ENCODE measurements around the gene ACY1. TPM values are rescaled to one million over a fixed set of nuclear protein-coding genes. Genes with fewer than 3 reads are reported as not detected.

Gene ACY1
- total RNA-seq, 2 donors from 2014 or later, result 31.1 to 40.2 TPM

GRCh38 chr3:51975852-51976549, 7.3 kb upstream of the ACY1 start:
- ATAC-seq, result no peak
- H3K4me1 ChIP-seq, result peaks cover 43% of the 10 kb centered on the region

GRCh38 chr3:51977446-51978142, 5.7 kb upstream of the ACY1 start:
- H3K9me3 ChIP-seq, result no peaks in the 10 kb centered on the region
- ATAC-seq, result no peak
- TF ChIP-seq POLR2A (IDR thresholded peaks at IDR 0.05) (no peak), CTCF (IDR thresholded peaks at IDR 0.05) (no peak)
- no peak for DNase-seq
- 80 to 87% methylated on average over 6 to 9 of the region's 9 CpGs for WGBS, 2 donors
- intact Hi-C loops (cut with DNase I), result no loop called here
- no peaks in the 10 kb centered on the region for H3K27me3 ChIP-seq
- peaks cover 39% of the 10 kb centered on the region for H3K4me1 ChIP-seq
- H3K27ac ChIP-seq, result peak overlapping the region in 1 of 4 donors; percentile 1
- H3K36me3 ChIP-seq (replicated peaks in 1 of 2; ENCODE audit: insufficient read depth in 1 of 2, low read depth in 2 of 2), result no peaks in the 10 kb centered on the region
- no peak overlapping the region for H3K4me3 ChIP-seq

More at GRCh38 chr3:51975852-51976549, 7.3 kb upstream of the ACY1 start:
- Histone ChIP-seq H3K27ac (peak overlapping the region in 3 of 4 donors; percentile 84 to 97 (median 95)), H3K27me3 (no peaks in the 10 kb centered on the region), H3K9me3 (no peaks in the 10 kb centered on the region), H3K36me3 (replicated peaks in 1 of 2; ENCODE audit: insufficient read depth in 1 of 2, low read depth in 2 of 2) (no peaks in the 10 kb centered on the region), H3K4me3 (no peak overlapping the region)
- intact Hi-C loops (cut with DNase I), result no loop called here
- peak in 1 of 7 experiments; percentile 1 for TF ChIP-seq CTCF (IDR thresholded peaks at IDR 0.05)
- no peak for TF ChIP-seq POLR2A (IDR thresholded peaks at IDR 0.05)
- DNase-seq, result peak; percentile 66 to 83 (median 78)
- 34 to 45% methylated on average over 20 to 46 of the region's 46 CpGs for WGBS, 2 donors

GRCh38 chr3:51978143-51978502, 5.2 kb upstream of the ACY1 start:
- peaks cover 39% of the 10 kb centered on the region for H3K4me1 ChIP-seq
- no peak for TF ChIP-seq POLR2A (IDR thresholded peaks at IDR 0.05)
- TF ChIP-seq CTCF (IDR thresholded peaks at IDR 0.05), result no peak
- DNase-seq, result no peak
- intact Hi-C loops (cut with DNase I), result no loop called here
- no peaks in the 10 kb centered on the region for H3K27me3 ChIP-seq
- H3K27ac ChIP-seq, result peak overlapping the region in 1 of 4 donors; percentile 1
- no peak for ATAC-seq
- H3K4me3 ChIP-seq, result no peak overlapping the region
- H3K36me3 ChIP-seq (replicated peaks in 1 of 2; ENCODE audit: insufficient read depth in 1 of 2, low read depth in 2 of 2), result no peaks in the 10 kb centered on the region
- H3K9me3 ChIP-seq, result no peaks in the 10 kb centered on the region
- WGBS, 2 donors, result 78 to 100% methylated on average over 1 to 4 of the region's 4 CpGs

- 91 to 94% methylated on average over 5 to 6 of the region's 10 CpGs for WGBS, 2 donors
- TF ChIP-seq CTCF (IDR thresholded peaks at IDR 0.05), result no peak
- TF ChIP-seq POLR2A (IDR thresholded peaks at IDR 0.05), result no peak
- Histone ChIP-seq H3K4me1 (peaks cover 34% of the 10 kb centered on the region), H3K9me3 (no peaks in the 10 kb centered on the region), H3K36me3 (replicated peaks in 1 of 2; ENCODE audit: insufficient read depth in 1 of 2, low read depth in 2 of 2) (no peaks in the 10 kb centered on the region), H3K27me3 (no peaks in the 10 kb centered on the region), H3K4me3 (no peak overlapping the region), H3K27ac (no peak overlapping the region)
- no peak for ATAC-seq
- DNase-seq, result no peak
- intact Hi-C loops (cut with DNase I), result no loop called here
These were observed 3.1 kb upstream of the ACY1 start for GRCh38 chr3:51980253-51980652.

Measured in body of pancreas (tissue), 4 donors.